ENCODE data around the gene LPAR3.

- no peak for TF ChIP-seq CTCF (IDR thresholded peaks at IDR 0.05)
- TF ChIP-seq EP300 (IDR thresholded peaks at IDR 0.05) = no peak
These were observed 20.2 kb downstream of the LPAR3 start for GRCh38 chr1:84872696-84873355.

Measured in tibial nerve (tissue), 4 donors.